Heart left ventricle (tissue), 13 donors: ENCODE data around the gene RPS2.

ENCODE experiments used
- CTCF ChIP-seq, 12 donors: fragments of 200-600 bp; sonication (generic) in 4 of 12; IDR thresholded peaks; one replicate each; pipeline versions ENCODE4 v1.5.0 to v1.8.0; 2018 to 2022; ENCODE audit warnings: antibody characterized with exemption in 12 of 12, mild to moderate bottlenecking in 5 of 12
- POLR2A ChIP-seq, 2 donors: fragments of 450-650 bp; IDR thresholded peaks; one replicate each; pipeline ENCODE4 v1.6.1; 2017; ENCODE audit warnings: antibody characterized with exemption in 2 of 2, mild to moderate bottlenecking in 2 of 2, moderate library complexity in 2 of 2
- donor health status: ischemic (EF 13 %, LVEDD 7.1; RV severe dilation, severe dysfunction).
- donor health status: DM: no; HTN: yes; CAD: no.
- donor health status: DM: no; HTN: no; CAD: no.
- donor health status: ischemic (EF 25% LVEDD 6.9; RV normal size, moderate dysfunction).
- donor health status: ischemic (EF 25% LVEDD 5.7; RV mildly dilated, moderate dysfunction).
- donor health status: ischemic (EF 35%, LVEDD 5.7; RV mildly dilated, moderate dysfunction).
- donor health status: nonischemic (EF 11% LVEDD 7.7; RV severe dilation, severe dysfunction).
- donor health status: DM: yes; HTN: yes; CAD: no.
- donor health status: PGD.
- donor health status: ischemic (EF 29% LVEDD 5.4; RV normal size, mild dysfunction).
- donor health status: nonischemic (EF 23%, LVEDD 6.1; RV moderate dilation, normal function).

- no peak for TF ChIP-seq CTCF (IDR thresholded peaks at IDR 0.05)
- no peak for TF ChIP-seq POLR2A (IDR thresholded peaks at IDR 0.05)
Measured at GRCh38 chr16:1980030-1980769, 15.6 kb upstream of the RPS2 start.
